AG10803 (cell line): ENCODE data around the gene RAET1L.
"Not testable (repeated sequence)": the region's sequence is repeated elsewhere in the genome, so short reads cannot be mapped to it uniquely, and the experiment has no call there.

ENCODE experiments used
- DNase-seq: peaks from one replicate; pipeline ENCODE4 v3.0.0; 2010; ENCODE audit warnings: low read depth
- H3K4me3 ChIP-seq: 2 replicates; pipeline ENCODE4 v1.5.1; 2011; ENCODE audit warnings: mild to moderate bottlenecking, low read length, control low read depth
- CTCF ChIP-seq: conservative IDR thresholded peaks from 2 replicates; pipeline ENCODE4 v1.5.1; 2011; ENCODE audit warnings: mild to moderate bottlenecking, low read length, control low read depth, inconsistent platforms

Gene RAET1L

GRCh38 chr6:149983145-149983544 is 42.2 kb downstream of the RAET1L start:
- no peak for DNase-seq
- H3K4me3 ChIP-seq = no peak overlapping the region
- TF ChIP-seq CTCF = no peak

DNA sequence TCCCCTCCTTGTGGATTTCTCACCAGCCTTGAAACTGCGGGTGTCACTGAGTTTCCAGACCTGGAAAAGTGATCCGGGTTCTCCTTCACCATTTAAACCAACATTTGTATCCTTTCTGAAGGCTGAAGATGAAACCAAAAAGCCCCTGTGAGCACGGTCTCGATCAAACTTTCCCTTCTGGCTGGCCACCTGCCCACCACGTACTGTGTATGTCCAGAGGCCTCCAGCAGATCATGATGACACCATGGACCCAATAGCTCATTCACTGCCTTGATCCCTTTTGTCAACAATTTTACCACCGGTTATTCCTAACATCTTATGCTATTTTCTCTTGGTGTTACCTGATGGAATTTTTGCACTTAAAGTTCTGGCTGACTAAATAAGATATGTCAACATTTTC is 46.0 kb downstream of the RAET1L start:
- DNase-seq = no peak
- TF ChIP-seq CTCF = no peak
- no peak overlapping the region for H3K4me3 ChIP-seq

DNA sequence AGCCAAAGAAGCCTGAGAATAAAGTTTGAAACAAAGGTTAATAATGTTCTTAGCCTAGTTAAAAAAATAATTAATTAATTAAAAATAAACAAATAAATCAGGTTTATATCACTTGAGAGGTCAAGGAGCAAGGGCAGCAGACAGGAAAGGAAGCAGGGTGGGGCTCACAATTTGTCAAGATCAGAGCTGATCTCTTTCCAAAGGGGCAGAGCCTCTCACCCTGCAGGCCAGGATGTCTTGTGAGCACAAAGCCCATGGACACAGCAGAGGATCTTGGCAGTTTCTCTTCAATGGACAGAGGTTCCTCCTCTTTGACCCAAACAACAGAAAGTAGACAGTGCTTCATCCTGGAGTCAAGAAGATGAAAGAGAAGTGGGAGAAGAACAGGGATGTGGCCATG is 46.7 kb downstream of the RAET1L start:
- no peak for DNase-seq
- H3K4me3 ChIP-seq = no peak overlapping the region
- TF ChIP-seq CTCF = no peak

DNA sequence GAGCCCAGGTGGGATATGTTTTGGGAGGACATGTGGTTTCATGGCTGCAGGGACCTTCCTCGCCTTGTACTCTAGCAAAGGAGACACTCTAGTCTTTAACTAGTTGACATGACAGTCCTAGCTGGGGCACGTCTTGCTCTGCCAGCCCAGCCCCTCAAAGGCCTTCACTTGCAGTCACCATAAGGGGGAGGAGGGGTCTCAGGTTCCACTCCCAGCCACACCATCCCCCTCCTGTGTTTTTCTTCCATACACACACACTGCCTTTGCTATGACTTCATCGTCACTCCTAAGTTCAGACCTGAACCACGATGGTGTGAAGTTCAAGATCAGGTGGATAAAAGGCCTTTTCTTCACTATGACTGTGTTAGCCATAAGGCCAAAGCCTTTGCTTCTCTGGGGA is 48.1 kb downstream of the RAET1L start:
- no peak for TF ChIP-seq CTCF
- DNase-seq = no peak
- H3K4me3 ChIP-seq = no peak overlapping the region

- no peak overlapping the region for H3K4me3 ChIP-seq
- no peak for TF ChIP-seq CTCF
These were observed 49.9 kb downstream of the RAET1L start for GRCh38 chr6:149975400-149975799.

DNA sequence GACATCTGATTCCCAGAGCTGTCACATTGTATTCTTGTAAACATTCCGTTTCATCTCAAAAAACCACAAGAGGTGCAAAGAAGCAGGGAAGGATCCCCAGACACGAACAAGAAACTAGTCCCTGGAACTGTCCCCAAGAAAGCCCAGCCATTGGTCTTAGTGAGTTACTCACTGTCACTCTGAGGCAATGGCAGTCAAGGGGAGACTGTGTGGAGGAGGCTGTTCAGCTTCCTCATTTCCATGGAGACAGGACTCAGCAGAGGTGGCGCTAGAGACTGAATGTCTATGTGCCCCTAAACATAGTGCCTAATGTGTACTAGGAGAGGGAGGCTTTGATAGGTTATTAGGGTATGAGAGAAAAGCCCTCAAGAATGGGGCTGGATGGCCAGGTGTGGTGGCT is 50.5 kb downstream of the RAET1L start:
- DNase-seq = no peak
- no peak for TF ChIP-seq CTCF

More at GRCh38 chr6:149975400-149975799, 49.9 kb downstream of the RAET1L start:
- no peak for DNase-seq

DNA sequence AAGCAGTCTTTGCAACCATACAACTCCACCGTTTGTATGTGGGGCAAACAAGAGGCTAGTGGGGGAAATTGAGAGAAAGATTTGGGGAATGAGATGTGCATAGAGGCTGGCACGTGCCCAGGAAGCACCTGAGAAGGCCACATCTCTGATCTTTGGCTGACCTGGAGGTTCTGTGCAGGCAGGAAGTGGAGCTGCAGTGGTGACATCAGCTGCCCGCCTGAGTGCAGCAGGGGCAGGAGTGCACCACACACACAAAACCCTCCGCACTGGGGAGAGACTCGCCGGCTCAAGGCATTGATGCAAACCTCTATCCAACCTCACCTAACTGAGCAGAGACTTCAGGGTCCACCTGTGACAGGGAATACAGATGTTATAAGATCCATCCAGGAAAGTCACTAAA is 50.9 kb downstream of the RAET1L start:
- not testable (repeated sequence) for H3K4me3 ChIP-seq, DNase-seq

More for the DNA sequence above, 50.5 kb downstream of the RAET1L start:
- no peak overlapping the region for H3K4me3 ChIP-seq

DNA sequence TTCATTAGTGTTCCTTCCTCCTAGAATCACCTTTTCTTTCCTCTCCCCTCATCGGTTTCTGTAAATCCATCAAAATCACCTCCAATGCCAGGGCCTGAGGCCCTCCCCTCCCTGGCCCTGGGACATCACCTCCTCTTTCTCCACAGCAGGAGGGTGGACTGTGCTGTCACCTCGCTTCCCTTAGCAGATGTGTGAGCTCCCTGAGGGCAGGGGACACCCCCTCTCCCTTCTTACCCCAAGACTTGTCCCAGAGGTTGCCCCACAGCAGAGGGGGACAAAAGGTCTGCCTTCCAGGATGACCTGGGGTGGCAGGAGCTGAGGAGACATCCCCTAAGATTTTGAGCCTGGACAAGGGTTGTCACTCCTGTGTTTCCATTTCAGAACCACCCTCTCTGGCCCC is 55.7 kb downstream of the RAET1L start:
- DNase-seq = no peak
- TF ChIP-seq CTCF = no peak
- H3K4me3 ChIP-seq = no peak overlapping the region

DNA sequence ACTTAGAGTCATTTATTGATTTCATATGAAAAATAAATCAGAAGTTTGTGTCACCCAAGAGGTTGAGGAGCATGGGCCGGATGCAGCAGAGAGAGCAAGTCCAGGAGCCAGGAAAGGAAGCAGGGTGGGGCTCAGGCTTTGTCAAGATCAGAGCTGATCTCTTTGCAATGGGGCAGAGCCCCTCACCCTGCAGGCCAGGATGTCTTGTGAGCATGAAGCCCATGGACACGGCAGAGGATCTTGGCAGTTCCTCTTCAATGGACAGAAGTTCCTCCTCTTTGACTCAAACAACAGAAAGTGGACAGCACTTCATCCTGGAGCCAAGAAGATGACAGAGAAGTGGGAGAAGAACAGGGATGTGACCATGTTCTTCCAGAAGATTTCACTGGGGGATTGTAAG is 56.4 kb downstream of the RAET1L start:
- not testable (repeated sequence) for DNase-seq, H3K4me3 ChIP-seq
